WTC11 (cell line): ENCODE data around the gene RSAD1. TPM values are rescaled to one million over a fixed set of nuclear protein-coding genes. Genes with fewer than 3 reads are reported as not detected.

Source experiments
- ATAC-seq: fragments of 200-7000 bp; cut with Tn5 transposase; 2 replicates; pipeline ENCODE4 v1.10.0; 2021; ENCODE audit warnings: mild to moderate bottlenecking, moderate library complexity
- CTCF ChIA-PET: fragments of 300-600 bp; sonication (Branson Sonifier 250); formaldehyde crosslinking; loops from one replicate; lab custom pipeline; 2021; ENCODE audit warnings: antibody characterized with exemption; lab: Charles Lee
- POLR2A ChIA-PET: fragments of 350-600 bp; sonication (Branson Sonifier 250); formaldehyde crosslinking; loops from one replicate; lab custom pipeline; 2021; ENCODE audit warnings: antibody characterized with exemption; lab: Charles Lee
- DNase-seq: peaks from one replicate; pipeline ENCODE4 v3.0.0; 2021; ENCODE audit warnings: low spot score
- H3K27ac Mint-ChIP-seq: 2 replicates; pipeline ENCODE4 v1.8.0; 2021; ENCODE audit warnings: mixed read lengths
- H3K27me3 Mint-ChIP-seq: 2 replicates; pipeline ENCODE4 v1.8.0; 2021; ENCODE audit warnings: low read depth, mild to moderate bottlenecking, moderate library complexity, mixed read lengths
- H3K36me3 Mint-ChIP-seq: 2 replicates; pipeline ENCODE4 v1.8.0; 2021; ENCODE audit warnings: mixed read lengths
- H3K4me1 Mint-ChIP-seq: 2 replicates; pipeline ENCODE4 v1.8.0; 2022; ENCODE audit warnings: mixed read lengths
- H3K4me3 Mint-ChIP-seq: 2 replicates; pipeline ENCODE4 v1.8.0; 2021; ENCODE audit warnings: mild to moderate bottlenecking, moderate library complexity, mixed read lengths
- H3K9me3 Mint-ChIP-seq: 2 replicates; pipeline ENCODE4 v1.8.0; 2021; ENCODE audit warnings: mixed read lengths
- AR ChIP-seq: fragments of 250-450 bp; sonication (Bioruptor Pico); IDR thresholded peaks from 2 replicates; pipeline ENCODE4 v1.9.0; 2021; ENCODE audit warnings: mild to moderate bottlenecking
- CREM ChIP-seq: sonication (generic); formaldehyde crosslinking; IDR thresholded peaks from 2 replicates; pipeline ENCODE4 v1.8.1; 2022; ENCODE audit warnings: mild to moderate bottlenecking, missing genetic modification reagents, moderate library complexity
- ESRRA ChIP-seq: sonication (generic); formaldehyde crosslinking; IDR thresholded peaks from 2 replicates; pipeline ENCODE4 v1.8.1; 2022; ENCODE audit warnings: mild to moderate bottlenecking, missing genetic modification reagents, borderline replicate concordance
- ETV6 ChIP-seq: sonication (generic); formaldehyde crosslinking; IDR thresholded peaks from 2 replicates; pipeline ENCODE4 v1.8.1; 2022; ENCODE audit warnings: mild to moderate bottlenecking, missing genetic modification reagents
- FOXK1 ChIP-seq: sonication (generic); formaldehyde crosslinking; IDR thresholded peaks from 2 replicates; pipeline ENCODE4 v1.8.0; 2022; ENCODE audit warnings: mild to moderate bottlenecking, moderate library complexity, missing genetic modification reagents
- NR1H2 ChIP-seq: sonication (generic); formaldehyde crosslinking; IDR thresholded peaks from 2 replicates; pipeline ENCODE4 v1.9.0; 2021; ENCODE audit warnings: mild to moderate bottlenecking, moderate library complexity, missing genetic modification reagents
- NR2C2 ChIP-seq: sonication (generic); formaldehyde crosslinking; IDR thresholded peaks from 2 replicates; pipeline ENCODE4 v1.8.0; 2022; ENCODE audit warnings: mild to moderate bottlenecking, missing genetic modification reagents
- PRRX2 ChIP-seq: fragments of 250-450 bp; sonication (Bioruptor Pico); IDR thresholded peaks from 2 replicates; pipeline ENCODE4 v1.8.0; 2021; ENCODE audit warnings: mild to moderate bottlenecking
- SMAD3 ChIP-seq: sonication (generic); formaldehyde crosslinking; IDR thresholded peaks from 2 replicates; pipeline ENCODE4 v1.8.0; 2022; ENCODE audit warnings: missing genetic modification reagents, mild to moderate bottlenecking, borderline replicate concordance
- TEAD1 ChIP-seq: sonication (generic); formaldehyde crosslinking; IDR thresholded peaks from 2 replicates; pipeline ENCODE4 v1.8.0; 2022; ENCODE audit warnings: mild to moderate bottlenecking, missing genetic modification reagents
- TEAD4 ChIP-seq: sonication (generic); formaldehyde crosslinking; IDR thresholded peaks from 2 replicates; pipeline ENCODE4 v1.8.0; 2022; ENCODE audit warnings: mild to moderate bottlenecking, missing genetic modification reagents
- ZBTB21 ChIP-seq: sonication (generic); formaldehyde crosslinking; IDR thresholded peaks from 2 replicates; pipeline ENCODE4 v1.8.1; 2023; ENCODE audit warnings: mild to moderate bottlenecking, missing genetic modification reagents, borderline replicate concordance
- ZBTB43 ChIP-seq: sonication (generic); formaldehyde crosslinking; IDR thresholded peaks from 2 replicates; pipeline ENCODE4 v1.8.1; 2023; ENCODE audit warnings: mild to moderate bottlenecking, missing genetic modification reagents
- ZNF317 ChIP-seq: sonication (generic); formaldehyde crosslinking; IDR thresholded peaks from 2 replicates; pipeline ENCODE4 v1.8.1; 2023; ENCODE audit warnings: low read depth, mild to moderate bottlenecking, moderate library complexity, missing genetic modification reagents, borderline replicate concordance
- total RNA-seq: library from RNA; stranded (reverse); gene quantifications from 3 replicates; pipeline ENCODE4 v1.2.3, GENCODE V29; 2021
- TF ChIP-seq, protein P1 (sequence below): fragments of 250-450 bp; sonication (Bioruptor Pico); IDR thresholded peaks from 2 replicates; pipeline ENCODE4 v1.8.0; 2021; ENCODE audit warnings: mild to moderate bottlenecking

RSAD1 gene
- total RNA-seq, 1 experiment from 2014 or later, result 35.1 TPM

DNA sequence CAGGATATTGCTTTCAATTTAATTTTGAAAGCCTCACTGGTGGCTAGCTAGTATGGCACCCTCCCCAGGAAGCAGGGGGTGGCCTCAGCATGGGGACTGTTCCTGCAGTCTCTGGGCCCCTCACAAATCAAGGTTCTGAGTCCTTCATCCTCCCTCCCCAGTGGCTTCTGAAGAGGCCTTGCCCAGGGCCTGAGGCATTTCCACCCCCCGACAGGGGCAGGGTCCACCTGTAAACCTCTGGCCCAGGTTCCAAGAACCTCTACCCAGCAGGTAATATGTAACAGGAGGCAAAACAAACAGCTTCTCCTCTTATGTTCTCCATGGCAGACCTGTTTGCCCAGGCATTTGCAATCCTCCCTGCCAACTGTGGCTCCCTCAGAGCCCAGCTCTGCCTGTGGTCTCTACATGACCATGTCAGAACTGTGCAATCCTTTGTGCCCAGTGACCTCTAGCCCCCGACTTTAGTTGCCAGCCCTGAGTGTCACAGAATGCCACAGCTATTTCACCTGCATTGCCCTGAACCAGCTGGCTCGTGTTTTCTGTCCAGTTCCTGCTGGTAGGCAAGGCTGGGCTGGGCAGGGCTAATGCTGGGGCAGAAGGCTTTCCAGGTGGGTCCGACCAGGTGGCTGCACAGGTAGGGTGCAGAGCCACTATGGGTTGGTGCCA is 38.4 kb upstream of the RSAD1 start:
- peaks cover 15% of the 10 kb centered on the region for H3K4me1 Mint-ChIP-seq
- no peak overlapping the region for H3K4me3 Mint-ChIP-seq
- H3K27ac Mint-ChIP-seq, result peak overlapping the region; percentile 61; the same call in 1 of the 2 replicates
- no peaks in the 10 kb centered on the region for H3K36me3 Mint-ChIP-seq
- ATAC-seq (no peak), DNase-seq (no peak)
- POLR2A ChIA-PET, result interaction anchor here (0.9 kb wide), 1 partner anchor 14 kb away, joined by 3 read pairs; no protein-coding TSS in a partner anchor
- no peaks in the 10 kb centered on the region for H3K9me3 Mint-ChIP-seq
- no peak for TF ChIP-seq ETV6 (CRISPR knock-in tag)
- no peak for TF ChIP-seq NR1H2 (CRISPR knock-in tag)
- TF ChIP-seq ESRRA, result no peak
- no peak for TF ChIP-seq ZNF317 (CRISPR knock-in tag)
- TF ChIP-seq, protein P1, sequence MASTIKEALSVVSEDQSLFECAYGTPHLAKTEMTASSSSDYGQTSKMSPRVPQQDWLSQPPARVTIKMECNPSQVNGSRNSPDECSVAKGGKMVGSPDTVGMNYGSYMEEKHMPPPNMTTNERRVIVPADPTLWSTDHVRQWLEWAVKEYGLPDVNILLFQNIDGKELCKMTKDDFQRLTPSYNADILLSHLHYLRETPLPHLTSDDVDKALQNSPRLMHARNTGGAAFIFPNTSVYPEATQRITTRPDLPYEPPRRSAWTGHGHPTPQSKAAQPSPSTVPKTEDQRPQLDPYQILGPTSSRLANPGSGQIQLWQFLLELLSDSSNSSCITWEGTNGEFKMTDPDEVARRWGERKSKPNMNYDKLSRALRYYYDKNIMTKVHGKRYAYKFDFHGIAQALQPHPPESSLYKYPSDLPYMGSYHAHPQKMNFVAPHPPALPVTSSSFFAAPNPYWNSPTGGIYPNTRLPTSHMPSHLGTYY (CRISPR knock-in tag), result no peak
- no peak for TF ChIP-seq ZBTB43
- TF ChIP-seq CREM (CRISPR knock-in tag), result no peak
- no peak for TF ChIP-seq AR (CRISPR knock-in tag)
- no peak for TF ChIP-seq TEAD4 (CRISPR knock-in tag)
- no peak for TF ChIP-seq FOXK1 (CRISPR knock-in tag)
- TF ChIP-seq ZBTB21 (CRISPR knock-in tag), result no peak
- TF ChIP-seq SMAD3 (CRISPR knock-in tag), result no peak
- no peak for TF ChIP-seq NR2C2 (CRISPR knock-in tag)
- TF ChIP-seq TEAD1 (CRISPR knock-in tag), result no peak
- no peak for TF ChIP-seq PRRX2
- CTCF ChIA-PET, result interaction anchor here (1.6 to 1.9 kb wide), 2 partner anchors 14 to 43 kb away, joined by 4 to 8 read pairs; partner anchors contain the start of genes ACSF2 and LRRC59
- H3K27me3 Mint-ChIP-seq, result no peaks in the 10 kb centered on the region

DNA sequence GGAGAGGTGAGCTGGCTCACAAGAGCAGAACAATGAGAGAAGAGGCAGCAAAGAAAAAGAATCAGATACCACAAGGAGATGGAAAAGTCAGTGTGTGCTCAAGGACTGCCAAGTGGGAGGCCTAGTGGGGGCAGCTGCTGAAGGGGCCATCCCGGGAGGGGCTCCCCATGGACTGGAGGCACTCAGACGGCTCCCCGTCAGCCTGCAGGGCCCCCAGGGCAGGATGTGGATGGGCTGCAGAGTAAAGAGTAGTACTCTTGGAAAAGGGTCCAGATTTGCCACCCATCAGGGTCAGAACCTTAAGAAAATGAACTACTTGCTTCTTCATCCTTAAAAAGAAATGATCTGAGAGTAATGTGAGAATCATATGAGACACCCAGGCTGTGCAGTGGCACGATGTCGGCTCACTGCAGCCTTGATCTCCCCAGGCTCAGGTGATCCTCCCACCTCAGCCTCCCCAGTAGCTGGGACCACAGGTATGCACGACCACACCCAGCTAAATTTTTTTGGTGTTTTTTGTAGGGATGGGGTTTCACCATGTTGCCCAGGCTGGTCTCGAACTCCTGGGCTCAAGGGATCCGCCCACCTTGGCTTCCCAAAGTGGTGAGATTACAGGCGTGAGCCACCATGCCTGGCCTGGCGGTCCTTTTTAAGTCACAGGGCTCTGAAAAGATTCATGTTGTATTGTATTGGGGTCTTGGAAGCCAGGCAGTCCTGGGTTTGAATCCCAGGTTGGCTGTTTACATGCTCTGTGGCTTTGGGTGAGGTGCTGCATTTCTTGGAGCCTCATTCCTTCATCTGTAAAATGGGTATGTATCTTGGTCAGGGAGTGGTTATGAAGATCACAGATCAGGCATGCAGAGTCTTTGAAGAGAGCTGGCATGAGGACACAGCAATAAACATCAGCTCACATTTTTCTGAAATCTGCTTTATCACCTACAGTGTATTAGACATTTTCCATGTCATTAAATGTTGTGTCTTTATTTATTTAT is 37.5 kb upstream of the RSAD1 start:
- H3K36me3 Mint-ChIP-seq, result no peaks in the 10 kb centered on the region
- POLR2A ChIA-PET, result no interaction called here
- H3K4me1 Mint-ChIP-seq, result peaks cover 15% of the 10 kb centered on the region
- DNase-seq, result no peak
- H3K9me3 Mint-ChIP-seq, result no peaks in the 10 kb centered on the region
- no peaks in the 10 kb centered on the region for H3K27me3 Mint-ChIP-seq
- no peak for TF ChIP-seq ZNF317 (CRISPR knock-in tag)
- TF ChIP-seq, all 79 proteins: peak for 0
- ATAC-seq, result no peak
- Mint-ChIP-seq H3K27ac (peak overlapping the region; percentile 61; the same call in 1 of the 2 replicates), H3K4me3 (no peak overlapping the region)
- CTCF ChIA-PET, result interaction anchor here (0.5 to 3.4 kb wide), 3 partner anchors 43 to 264 kb away, joined by 3 to 24 read pairs (median 8); partner anchors contain the start of gene LRRC59
